Right lobe of liver (tissue), 6 donors: ENCODE measurements around the gene SIMC1. TPM values are rescaled to one million over a fixed set of nuclear protein-coding genes. Genes with fewer than 3 reads are reported as not detected.

Experiments
- ATAC-seq, 4 donors: fragments of 200-7000 bp; cut with Tn5 transposase; one replicate each; pipeline ENCODE4 v1.9.1; 2020; ENCODE audit warnings: mild to moderate bottlenecking in 4 of 4, moderate library complexity in 4 of 4
- DNase-seq, 3 donors: peaks; one replicate each; pipeline ENCODE4 v3.0.0-alpha.2; 2020
- H3K27ac ChIP-seq, 3 donors: fragments of 200-600 bp; one replicate each; pipeline ENCODE4 v1.8.0; 2022
- H3K27me3 ChIP-seq, 2 donors: fragments of 200-600 bp; one replicate each; pipeline ENCODE4 v1.8.0; 2022
- H3K36me3 ChIP-seq, 4 donors: fragments of 200-600 bp; sonication (generic) in 1 of 4; one replicate each; pipeline versions ENCODE4 v1.5.1 to v1.8.0; 2017 to 2022; ENCODE audit warnings: control low read depth in 1 of 4
- H3K4me1 ChIP-seq, 4 donors: fragments of 200-600 bp; sonication (generic) in 1 of 4; one replicate each; pipeline versions ENCODE4 v1.5.1 to v1.8.0; 2017 to 2022; ENCODE audit warnings: control low read depth in 1 of 4
- H3K4me3 ChIP-seq, 3 donors: fragments of 200-600 bp; one replicate each; pipeline ENCODE4 v1.8.0; 2022
- H3K9me3 ChIP-seq, 4 donors: fragments of 200-600 bp; sonication (generic) in 1 of 4; one replicate each; pipeline versions ENCODE4 v1.5.1 to v1.8.0; 2017 to 2022; ENCODE audit warnings: control low read depth in 1 of 4
- CTCF ChIP-seq, 4 donors: fragments of 200-600 bp in 3 of 4; fragments of 450-650 bp in 1 of 4; IDR thresholded peaks; one replicate each; pipeline versions ENCODE4 v1.5.1 to v1.8.0; 2016 to 2022; ENCODE audit warnings: antibody characterized with exemption in 4 of 4, mild to moderate bottlenecking in 2 of 4
- POLR2A ChIP-seq: fragments of 450-650 bp; IDR thresholded peaks from one replicate; pipeline ENCODE4 v1.6.1; 2017; ENCODE audit warnings: antibody characterized with exemption, mild to moderate bottlenecking
- WGBS: methylation state at CpG from one replicate; pipeline ENCODE4 v1.1.6; 2018; ENCODE audit warnings: low coverage, low lambda C conversion rate; ENCODE audit not compliant: insufficient coverage; ENCODE audit errors: missing lambda C conversion rate; 5-methylcytosine and 5-hydroxymethylcytosine counted together
- intact Hi-C, 2 donors: fragments of 100-400 bp; cut with DNase I; formaldehyde crosslinking; loops; one replicate each; pipeline versions ENCODE4 v1.11.2 to v1.14.1; 2022
- total RNA-seq, 6 experiments: library from RNA; depleted of rRNA in 2 of 6; stranded (reverse); fragments of >200 nt in 2 of 6; fragmentation: NEBNext Ultra II Directional in 3 of 6; extraction: Animal tissue kit (Norgen Biotek cat#: 25700) in 3 of 6; gene quantifications; one replicate each; pipeline versions ENCODE4 v1.1.0 to v1.2.4, GENCODE V29; 2016 to 2023
- donor health status: DM: no; HTN: yes; CAD: no.
- donor health status: DM: no; HTN: no; CAD: no.
- donor health status: DM: no; HTN: no; CAD: no.
- donor health status: DM: no; HTN: yes; CAD: no.
- donor health status: DM: no; HTN: yes; CAD: no.

Gene SIMC1
- total RNA-seq, 6 experiments from 2014 or later, result 7.0 to 21.7 (median 11.2) TPM

GRCh38 chr5:176371621-176372539 lies 133.7 kb downstream of the SIMC1 start:
- Histone ChIP-seq H3K27me3 (no peaks in the 10 kb centered on the region), H3K9me3 (no peaks in the 10 kb centered on the region), H3K36me3 (no peaks in the 10 kb centered on the region), H3K4me1 (peaks cover 0 to 9% (median 0%) of the 10 kb centered on the region in 4 donors), H3K27ac (no peak overlapping the region), H3K4me3 (no peak overlapping the region)
- TF ChIP-seq POLR2A (no peak), CTCF (IDR thresholded peaks at IDR 0.05) (no peak)
- intact Hi-C loops, result no loop called here
- DNase-seq (no peak), ATAC-seq (peak; percentile 17 to 58 (median 49))
- WGBS, result 70% methylated on average over 1 of the region's 13 CpGs

- ATAC-seq (no peak), DNase-seq (no peak)
- intact Hi-C loops, result no loop called here
- Histone ChIP-seq H3K4me1 (peaks cover 0 to 9% (median 0%) of the 10 kb centered on the region in 4 donors), H3K27ac (no peak overlapping the region), H3K4me3 (no peak overlapping the region), H3K36me3 (no peaks in the 10 kb centered on the region), H3K27me3 (no peaks in the 10 kb centered on the region), H3K9me3 (no peaks in the 10 kb centered on the region)
- WGBS, result 66% methylated on average over 5 of the region's 7 CpGs
- no peak for TF ChIP-seq POLR2A
- TF ChIP-seq CTCF (IDR thresholded peaks at IDR 0.05), result no peak
Measured at GRCh38 chr5:176373100-176373818, 135.0 kb downstream of the SIMC1 start.

- Histone ChIP-seq H3K27me3 (no peaks in the 10 kb centered on the region), H3K27ac (no peak overlapping the region), H3K4me1 (no peaks in the 10 kb centered on the region), H3K9me3 (no peaks in the 10 kb centered on the region), H3K36me3 (peaks cover 0 to 23% (median 10%) of the 10 kb centered on the region in 4 donors), H3K4me3 (no peak overlapping the region)
- ATAC-seq (no peak), DNase-seq (no peak)
- TF ChIP-seq CTCF (IDR thresholded peaks at IDR 0.05) (no peak), POLR2A (no peak)
- intact Hi-C loops, result no loop called here
- WGBS, result 66% methylated on average over 3 of the region's 3 CpGs
Measured at GRCh38 chr5:176379881-176380280, 141.7 kb downstream of the SIMC1 start.

- H3K4me3 ChIP-seq, result no peak overlapping the region
- DNase-seq (no peak), ATAC-seq (peak in 1 of 4 donors; percentile 69)
- peaks cover 0 to 30% (median 14%) of the 10 kb centered on the region in 4 donors for H3K36me3 ChIP-seq
- no peaks in the 10 kb centered on the region for H3K9me3 ChIP-seq
- peaks cover 0 to 7% (median 0%) of the 10 kb centered on the region in 4 donors for H3K4me1 ChIP-seq
- 46% methylated on average over 2 of the region's 3 CpGs for WGBS
- no peak for TF ChIP-seq CTCF (IDR thresholded peaks at IDR 0.05)
- TF ChIP-seq POLR2A, result no peak
- H3K27me3 ChIP-seq, result no peaks in the 10 kb centered on the region
- intact Hi-C loops, result no loop called here
- H3K27ac ChIP-seq, result peak overlapping the region in 1 of 3 donors; percentile 40
Measured at GRCh38 chr5:176381423-176381822, 143.2 kb downstream of the SIMC1 start.
